ENCODE measurements around the gene KIF16B.

- TF ChIP-seq CTCF (IDR thresholded peaks at IDR 0.05; ENCODE audit: control extremely low read depth in 1 of 3, insufficient read depth in 1 of 3, low read depth in 1 of 3, low read length in 3 of 3), result no peak
- no peak for TF ChIP-seq EP300 (IDR thresholded peaks at IDR 0.05; ENCODE audit: borderline replicate concordance in 1 of 2, low read depth in 2 of 2, low read length in 2 of 2)
Measured at GRCh38 chr20:16541878-16542277, 31.4 kb downstream of the KIF16B start.

Data from H1 (cell line).